Measurements from ENCODE around the gene MGAT2.
"Not testable (repeated sequence)": the region's sequence is repeated elsewhere in the genome, so short reads cannot be mapped to it uniquely, and the experiment has no call there.

Gene MGAT2

GRCh38 chr14:49620182-49621113 lies at the start of gene MGAT2, which contains the start of gene RPL36AL:
MGAT2 (plus strand) TSS chr14:49620799; CDS start chr14:49621269, 470 bp downstream.
RPL36AL (minus strand) TSS chr14:49620626; CDS start chr14:49619104, 1,522 bp downstream.
- DNase-seq (ENCODE audit: extremely low read depth in 1 of 2, low read depth in 1 of 2), result peak; percentile 85 to 87

GRCh38 chr14:49574038-49574437 lies 46.6 kb upstream of the MGAT2 start:
- no peak for DNase-seq (ENCODE audit: extremely low read depth in 1 of 2, low read depth in 1 of 2)

- DNase-seq (ENCODE audit: extremely low read depth in 1 of 2, low read depth in 1 of 2), result no peak
Observed at GRCh38 chr14:49578141-49578540, 42.5 kb upstream of the MGAT2 start.

- no peak for DNase-seq (ENCODE audit: extremely low read depth in 1 of 2, low read depth in 1 of 2)
Observed at GRCh38 chr14:49579841-49580240, 40.8 kb upstream of the MGAT2 start.

- no peak for DNase-seq (ENCODE audit: extremely low read depth in 1 of 2, low read depth in 1 of 2)
Observed at GRCh38 chr14:49581209-49582112, 39.1 kb upstream of the MGAT2 start.

GRCh38 chr14:49582113-49582977 lies 38.3 kb upstream of the MGAT2 start:
- DNase-seq (ENCODE audit: extremely low read depth in 1 of 2, low read depth in 1 of 2), result no peak

- DNase-seq (ENCODE audit: extremely low read depth in 1 of 2, low read depth in 1 of 2), result no peak
Observed at GRCh38 chr14:49583629-49584028, 37.0 kb upstream of the MGAT2 start.

GRCh38 chr14:49584058-49584457 lies 36.5 kb upstream of the MGAT2 start:
- DNase-seq (ENCODE audit: extremely low read depth in 1 of 2, low read depth in 1 of 2), result no peak

GRCh38 chr14:49584981-49585640 lies 35.5 kb upstream of the MGAT2 start:
- DNase-seq (ENCODE audit: extremely low read depth in 1 of 2, low read depth in 1 of 2), result not testable (repeated sequence)

GRCh38 chr14:49585803-49586672 lies 34.6 kb upstream of the MGAT2 start, which contains the start of gene RPS29:
RPS29 (minus strand) TSS chr14:49586380; CDS start chr14:49586346, 34 bp downstream.
- DNase-seq (ENCODE audit: extremely low read depth in 1 of 2, low read depth in 1 of 2), result peak; percentile 93 to 98

GRCh38 chr14:49586673-49587460 lies 33.7 kb upstream of the MGAT2 start:
- DNase-seq (ENCODE audit: extremely low read depth in 1 of 2, low read depth in 1 of 2), result no peak

- DNase-seq (ENCODE audit: extremely low read depth in 1 of 2, low read depth in 1 of 2), result no peak
Observed at GRCh38 chr14:49589387-49589786, 31.2 kb upstream of the MGAT2 start.

GRCh38 chr14:49593016-49593415 lies 27.6 kb upstream of the MGAT2 start:
- DNase-seq (ENCODE audit: extremely low read depth in 1 of 2, low read depth in 1 of 2), result no peak

- no peak for DNase-seq (ENCODE audit: extremely low read depth in 1 of 2, low read depth in 1 of 2)
Observed at GRCh38 chr14:49594347-49595091, 26.1 kb upstream of the MGAT2 start.

- DNase-seq (ENCODE audit: extremely low read depth in 1 of 2, low read depth in 1 of 2), result no peak
Observed at GRCh38 chr14:49598189-49598484, 22.5 kb upstream of the MGAT2 start.

GRCh38 chr14:49598485-49599300 lies 21.9 kb upstream of the MGAT2 start, which contains the start of gene LRR1:
LRR1 (plus strand) TSS chr14:49598940; CDS start chr14:49599021, 81 bp downstream.
- peak; percentile 57 to 78 for DNase-seq (ENCODE audit: extremely low read depth in 1 of 2, low read depth in 1 of 2)

- no peak for DNase-seq (ENCODE audit: extremely low read depth in 1 of 2, low read depth in 1 of 2)
Observed at GRCh38 chr14:49607583-49607982, 13.0 kb upstream of the MGAT2 start.
